ENCODE measurements around the gene UPP1.

Gene UPP1

DNA sequence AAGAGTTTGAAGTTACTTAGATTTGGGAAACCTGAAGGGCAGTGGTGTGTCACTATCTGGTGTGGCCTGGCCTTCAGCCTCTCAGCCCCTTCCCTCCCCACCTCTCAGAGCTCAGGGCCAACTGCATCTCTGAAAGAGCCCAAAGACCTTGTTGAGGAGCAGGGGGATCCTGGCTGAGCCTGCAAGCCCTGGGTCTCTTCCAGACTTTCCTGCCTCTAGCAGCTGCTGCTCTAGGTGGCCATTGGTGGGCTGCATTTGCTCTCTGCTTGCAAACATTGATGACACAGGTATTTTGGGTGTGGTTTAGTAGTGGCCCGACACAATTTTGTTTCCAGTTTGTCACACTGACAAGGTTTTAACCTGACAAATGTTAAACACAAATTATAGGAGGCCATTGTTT, 3.1 kb upstream of the UPP1 start:
- DNase-seq (ENCODE audit: low spot score), result no peak

DNA sequence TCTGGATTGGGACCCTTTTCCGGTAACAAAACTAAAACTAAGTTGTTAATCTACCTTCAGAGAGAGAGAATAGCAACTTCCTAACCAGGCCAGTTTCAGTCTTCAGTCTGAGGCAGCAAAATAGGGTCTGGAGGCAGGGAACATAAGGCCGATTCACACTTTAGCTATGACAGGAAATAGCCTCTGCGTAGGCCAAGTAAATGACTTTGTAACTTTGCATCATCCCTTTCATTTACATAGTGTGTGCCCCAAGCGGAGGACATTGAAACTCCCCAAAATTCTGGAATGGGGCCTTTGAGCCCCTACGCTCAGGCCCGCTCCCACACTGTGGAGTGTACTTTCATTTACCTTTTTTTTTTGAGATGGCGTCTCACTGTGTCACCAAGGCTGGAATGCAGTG, 1.7 kb upstream of the UPP1 start:
- no peak for DNase-seq (ENCODE audit: low spot score)

DNA sequence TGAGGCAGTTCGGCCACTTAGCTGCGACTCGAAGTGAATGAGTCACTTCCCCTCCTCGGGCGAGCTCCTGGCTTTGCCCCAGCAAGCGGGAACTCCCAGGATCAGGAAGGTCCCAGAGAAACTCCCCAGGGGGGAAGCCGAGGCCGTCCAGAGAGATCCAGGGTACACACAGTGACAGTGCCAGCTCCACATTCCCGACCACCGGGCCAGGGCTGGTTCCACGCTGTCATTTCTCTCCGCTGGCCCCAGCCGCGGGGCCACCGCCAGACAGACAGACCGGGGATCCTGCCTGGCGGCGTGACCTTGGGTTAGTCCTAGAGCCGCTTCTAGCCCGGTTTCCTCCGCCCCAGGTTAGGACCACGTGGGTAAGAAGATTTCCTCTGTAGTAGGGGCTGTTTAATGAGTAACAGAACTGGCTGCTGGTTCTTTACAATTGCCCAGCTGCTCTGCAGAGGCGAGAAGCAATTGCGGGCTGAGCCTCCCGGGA, 463 bp upstream of the UPP1 start:
- DNase-seq (ENCODE audit: low spot score), result peak; percentile 86

DNA sequence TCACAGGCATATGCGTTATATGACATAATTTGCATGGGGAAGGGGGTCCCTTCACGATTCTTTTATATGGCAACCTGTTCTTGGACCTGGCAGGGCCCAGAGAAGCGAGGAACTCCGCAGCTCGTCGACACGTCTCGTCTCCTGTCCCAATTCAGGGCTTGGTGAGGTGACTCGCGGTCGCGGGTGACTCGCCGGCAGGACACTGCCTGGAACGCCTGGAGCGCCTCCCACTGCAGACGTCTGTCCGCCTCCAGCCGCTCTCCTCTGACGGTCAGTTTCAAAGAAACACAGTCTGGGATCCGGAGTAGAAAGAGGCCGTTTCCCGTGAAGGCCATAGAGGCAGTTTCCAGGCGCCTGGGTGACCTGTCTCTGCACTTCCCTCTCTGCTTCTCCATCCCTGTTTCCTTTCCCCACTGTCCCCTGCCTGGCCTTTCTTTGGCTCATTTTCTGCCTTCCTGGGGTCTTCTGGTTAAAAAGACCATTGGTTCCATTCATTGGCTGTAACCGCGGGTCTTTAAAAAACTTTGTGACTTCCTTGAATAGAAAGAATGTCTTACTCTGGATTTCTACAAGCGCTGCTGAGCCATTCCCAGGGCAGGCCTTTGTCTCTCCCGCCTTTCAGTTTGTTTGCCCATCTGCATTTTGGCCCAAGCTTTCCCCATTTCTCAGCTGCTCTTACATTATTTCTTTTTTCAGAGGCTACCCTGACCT, 1.2 kb downstream of the UPP1 start:
- DNase-seq (ENCODE audit: low spot score), result no peak

DNA sequence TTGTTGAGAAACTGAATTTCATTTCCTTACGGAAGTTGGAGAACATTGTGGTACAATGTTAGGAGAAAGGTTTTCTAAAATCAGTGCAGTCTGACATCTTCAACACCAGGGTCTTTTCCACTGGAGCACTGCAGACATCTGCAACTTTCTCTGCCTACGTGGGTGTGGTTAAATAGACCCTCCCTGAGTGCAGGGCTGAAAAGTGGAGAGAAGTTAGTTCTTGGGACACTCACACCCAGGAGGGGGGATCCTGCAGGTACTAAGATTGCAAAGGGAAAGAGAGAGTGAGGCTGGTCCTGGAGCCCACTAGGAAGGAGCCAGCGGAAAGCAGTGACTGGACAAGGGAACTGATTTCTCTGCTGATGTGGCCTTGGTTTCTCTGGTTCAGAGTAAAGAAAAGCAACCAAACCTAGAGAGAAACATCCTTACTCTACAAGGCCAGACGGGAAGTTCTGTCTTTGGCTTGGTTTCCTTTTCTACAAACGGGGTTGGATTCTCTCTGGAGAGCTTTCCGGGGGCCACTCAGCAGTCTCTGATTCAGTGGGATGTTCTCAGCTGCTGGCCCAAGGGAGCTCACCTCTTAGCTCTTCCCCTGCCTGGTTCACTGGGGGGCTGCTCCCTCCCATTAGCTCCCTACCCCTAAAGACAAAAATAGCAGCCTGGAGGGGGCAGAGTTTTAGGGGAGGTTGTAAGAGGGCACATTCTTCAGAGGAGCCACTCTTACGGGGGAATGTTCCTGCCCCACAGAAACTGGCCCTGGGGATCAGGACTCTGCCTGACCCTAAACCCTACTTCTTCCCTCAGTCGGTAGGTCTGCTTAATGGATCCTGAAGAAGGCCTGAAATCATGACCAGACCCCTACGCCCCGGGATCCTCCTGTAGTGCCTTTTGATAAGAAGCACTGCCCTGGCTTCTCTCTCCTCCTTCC, 2.7 kb downstream of the UPP1 start:
- no peak for DNase-seq (ENCODE audit: low spot score)

DNA sequence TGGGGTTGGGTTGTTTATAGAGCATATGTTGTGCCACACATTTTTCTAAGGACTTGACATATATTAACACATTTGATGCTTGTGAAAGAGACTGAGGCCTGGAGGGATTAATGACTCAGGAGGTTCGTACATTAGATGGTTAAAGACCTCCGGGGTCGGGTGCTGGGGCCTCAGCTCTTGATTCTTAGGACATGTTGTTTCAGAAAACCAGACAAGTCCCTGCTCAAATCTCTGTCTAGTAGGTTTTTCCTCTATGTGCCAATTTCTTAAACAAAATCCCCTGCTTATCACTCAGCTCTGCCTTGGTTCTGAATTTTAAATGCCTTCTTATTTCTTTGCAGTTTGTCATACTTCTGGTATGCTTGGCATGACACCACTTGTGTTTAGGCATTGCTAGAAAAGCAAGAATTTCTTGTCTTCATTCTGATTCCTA, 5.8 kb downstream of the UPP1 start:
- no peak for DNase-seq (ENCODE audit: low spot score)

DNA sequence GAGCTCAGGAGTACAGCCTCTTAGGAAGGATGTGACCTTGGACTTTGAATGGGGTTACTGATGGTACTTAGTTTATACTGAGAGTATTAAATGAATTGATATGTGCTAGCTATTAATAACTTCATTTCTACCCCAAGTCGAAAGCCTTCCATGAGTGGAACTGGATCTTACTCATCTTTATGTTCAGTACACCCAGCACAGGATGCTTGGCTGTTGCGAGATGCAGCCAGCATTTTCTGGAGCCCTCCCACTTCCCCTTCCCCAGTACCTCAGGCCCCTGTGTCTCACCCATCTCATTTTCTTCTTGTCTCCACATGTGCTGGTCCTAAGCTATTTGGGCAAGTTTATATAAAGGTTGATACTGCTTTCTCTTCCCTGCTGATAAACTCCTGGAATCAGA, 7.2 kb downstream of the UPP1 start:
- DNase-seq (ENCODE audit: low spot score), result no peak

DNA sequence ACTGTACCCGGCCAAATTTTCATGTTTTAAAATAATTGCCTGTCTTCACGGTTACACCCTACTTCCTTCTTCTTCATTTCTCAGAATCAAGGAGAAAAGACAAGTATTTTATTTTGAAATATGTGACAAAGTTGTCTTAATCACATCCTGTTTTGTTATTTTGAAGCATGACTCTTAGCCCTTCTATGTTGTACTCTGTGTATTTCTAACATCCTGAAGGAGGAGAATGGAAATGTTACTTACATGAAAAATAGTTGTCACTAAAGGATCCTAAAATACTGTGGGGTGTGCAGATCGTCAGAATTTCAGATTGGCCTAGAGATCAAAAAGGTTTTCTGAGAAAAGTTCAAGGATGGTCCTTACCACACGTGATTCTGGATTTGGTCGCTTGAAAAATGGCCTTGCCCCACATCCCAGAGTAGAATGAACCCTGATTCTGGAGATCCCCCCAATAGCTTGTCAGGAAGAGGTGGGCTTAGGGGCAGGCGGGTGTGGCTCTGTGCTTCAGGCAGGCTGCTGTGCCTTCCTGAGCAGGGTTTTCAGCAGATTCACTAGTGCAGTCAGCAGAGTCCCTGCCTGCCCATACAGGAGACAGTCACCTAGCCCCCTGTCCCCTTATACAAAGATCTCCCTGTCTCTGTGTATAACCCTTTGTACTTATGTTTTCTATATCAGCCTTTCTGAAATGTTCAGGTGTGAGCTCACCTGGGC, 8.6 kb downstream of the UPP1 start:
- no peak for DNase-seq (ENCODE audit: low spot score)

DNA sequence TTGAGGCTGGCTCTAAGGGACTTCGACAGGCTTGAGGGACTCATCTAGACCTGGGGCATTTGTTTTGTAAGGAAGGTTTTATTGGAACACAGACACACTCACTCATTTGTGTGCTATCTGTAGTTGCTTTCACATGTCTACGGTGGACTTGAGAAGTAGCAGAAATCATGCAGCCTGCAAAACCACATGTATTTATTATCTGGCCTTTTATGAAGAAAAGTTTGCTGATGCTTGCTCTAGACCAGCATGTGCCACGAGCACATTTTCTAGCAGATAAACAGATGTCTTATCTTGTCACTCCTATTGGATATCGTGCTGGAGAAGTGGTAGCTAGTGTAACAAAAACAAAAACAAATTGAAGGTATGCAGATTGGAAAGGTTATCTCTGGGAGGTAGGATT, 9.8 kb downstream of the UPP1 start:
- DNase-seq (ENCODE audit: low spot score), result no peak

DNA sequence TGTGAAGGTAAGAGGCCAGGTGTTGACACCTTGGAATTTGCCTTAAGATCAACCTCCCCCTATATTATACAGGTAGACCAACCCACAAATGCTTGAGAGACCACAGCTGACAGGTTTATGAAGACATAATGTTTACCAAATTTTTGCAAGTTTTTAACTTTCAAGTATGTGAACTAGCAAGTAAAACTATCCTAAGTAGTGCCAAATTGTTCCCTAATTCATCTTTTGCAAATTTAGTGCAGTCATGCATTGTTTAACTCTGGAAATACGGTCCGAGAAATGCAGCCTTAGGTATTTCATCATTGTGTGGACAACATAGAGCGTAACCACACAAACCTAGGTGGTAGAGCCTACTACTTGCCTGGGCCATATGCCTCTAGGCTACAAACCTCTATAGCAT, 10.7 kb downstream of the UPP1 start:
- DNase-seq (ENCODE audit: low spot score), result no peak

DNA sequence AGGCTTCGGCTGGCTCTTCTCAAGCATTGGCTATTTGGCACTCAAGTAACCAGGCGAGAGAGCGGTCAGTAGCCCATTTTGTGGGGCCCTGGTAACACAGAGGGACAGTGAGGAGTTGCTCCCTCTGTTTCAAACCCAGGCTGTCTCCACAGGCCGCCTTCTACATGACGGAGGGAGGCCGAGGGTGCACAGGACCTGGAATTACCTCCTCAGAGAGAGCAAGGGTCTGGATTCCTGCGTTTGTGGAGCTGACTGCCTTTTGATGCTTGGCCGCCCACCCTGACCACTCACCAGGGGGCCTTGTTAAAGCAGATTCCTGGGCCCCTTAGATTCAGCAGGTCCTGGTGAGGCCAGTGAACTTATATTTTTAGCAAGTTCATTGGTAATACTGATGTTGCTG, 12.3 kb downstream of the UPP1 start:
- no peak for DNase-seq (ENCODE audit: low spot score)

DNA sequence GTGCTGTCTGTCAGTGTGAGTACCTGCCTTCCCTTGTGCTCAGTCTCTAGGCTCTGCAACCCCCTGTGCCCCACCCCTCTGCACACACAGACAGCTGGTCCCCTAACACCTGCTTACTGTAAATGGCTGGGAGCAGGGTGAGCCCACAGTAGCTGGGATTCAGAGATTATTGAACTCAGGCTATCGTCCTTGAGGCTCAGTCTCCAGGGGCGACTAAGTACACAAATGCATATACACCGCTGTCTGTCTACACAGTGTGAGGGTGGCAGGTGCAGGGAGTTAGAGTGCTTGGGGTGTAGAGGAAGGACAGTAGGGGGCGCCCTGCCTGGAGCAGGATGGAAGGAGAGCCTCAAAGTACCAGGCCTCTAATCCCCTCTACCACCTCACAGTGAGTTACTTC, 12.9 kb downstream of the UPP1 start:
- DNase-seq (ENCODE audit: low spot score), result no peak

DNA sequence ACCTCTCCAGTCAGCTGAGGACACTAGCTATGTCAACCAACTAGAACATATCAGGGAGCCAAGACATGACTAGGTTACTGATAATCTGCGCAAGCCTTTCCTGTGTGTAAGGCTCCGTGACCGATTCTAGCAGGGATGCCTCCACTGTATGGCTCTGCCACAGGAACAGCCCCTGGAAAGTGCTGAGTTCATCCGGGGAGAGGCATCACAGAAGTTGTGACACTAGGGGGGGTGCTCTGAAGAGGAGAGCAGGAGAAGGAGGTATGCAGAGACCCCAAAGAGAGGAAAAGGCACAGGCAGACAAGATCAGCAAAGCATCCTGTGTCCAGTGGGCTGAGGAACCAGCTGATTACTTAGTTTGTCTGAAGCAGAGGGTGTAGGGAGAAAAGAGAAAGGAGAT, 13.5 kb downstream of the UPP1 start:
- no peak for DNase-seq (ENCODE audit: low spot score)

DNA sequence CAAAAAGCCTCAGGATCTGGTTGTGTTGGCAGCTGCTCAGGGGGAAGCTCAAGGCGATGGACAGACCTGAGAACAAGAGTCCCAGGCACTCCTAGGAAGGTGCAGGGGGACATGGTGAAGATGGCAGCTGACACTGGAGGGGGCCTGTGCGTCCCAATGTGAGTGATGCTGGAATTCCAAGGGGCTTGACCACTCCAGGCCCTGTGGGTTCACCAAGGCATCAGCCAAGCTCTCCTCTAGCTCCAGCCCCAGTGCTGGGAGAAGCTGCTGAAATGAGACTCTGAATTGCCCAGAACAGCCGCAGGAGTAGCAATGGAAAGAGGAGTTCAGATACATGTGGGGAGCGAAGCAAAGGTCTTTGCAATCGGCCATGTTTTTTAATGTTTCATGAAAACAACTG, 16.0 kb downstream of the UPP1 start:
- DNase-seq (ENCODE audit: low spot score), result no peak

DNA sequence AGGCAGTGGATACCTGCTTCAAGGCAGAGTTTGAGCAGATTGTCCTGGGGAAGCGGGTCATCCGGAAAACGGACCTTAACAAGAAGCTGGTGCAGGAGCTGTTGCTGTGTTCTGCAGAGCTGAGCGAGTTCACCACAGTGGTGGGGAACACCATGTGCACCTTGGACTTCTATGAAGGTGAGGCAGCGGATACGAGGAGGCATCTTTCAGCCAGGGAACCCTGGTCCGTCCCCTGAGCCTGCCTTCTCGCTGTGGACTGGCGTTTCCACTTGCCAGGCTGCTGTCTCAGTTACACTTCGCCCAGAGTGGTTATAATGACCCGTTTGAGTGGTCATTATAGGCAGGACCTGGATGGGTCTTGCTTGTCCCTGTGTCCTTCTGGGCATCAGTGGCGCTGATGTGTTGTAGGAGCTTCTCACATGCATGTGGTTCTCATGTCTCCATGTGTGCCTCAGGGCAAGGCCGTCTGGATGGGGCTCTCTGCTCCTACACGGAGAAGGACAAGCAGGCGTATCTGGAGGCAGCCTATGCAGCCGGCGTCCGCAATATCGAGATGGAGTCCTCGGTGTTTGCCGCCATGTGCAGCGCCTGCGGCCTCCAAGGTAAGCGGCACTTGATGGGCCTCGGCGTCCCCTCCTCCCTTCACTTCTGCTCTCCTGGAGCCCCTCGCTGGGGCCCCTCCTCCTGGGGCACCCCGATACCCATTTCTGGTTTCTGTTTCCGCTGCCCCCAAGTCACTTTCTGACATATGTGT, 18.0 kb downstream of the UPP1 start:
- no peak for DNase-seq (ENCODE audit: low spot score)

DNA sequence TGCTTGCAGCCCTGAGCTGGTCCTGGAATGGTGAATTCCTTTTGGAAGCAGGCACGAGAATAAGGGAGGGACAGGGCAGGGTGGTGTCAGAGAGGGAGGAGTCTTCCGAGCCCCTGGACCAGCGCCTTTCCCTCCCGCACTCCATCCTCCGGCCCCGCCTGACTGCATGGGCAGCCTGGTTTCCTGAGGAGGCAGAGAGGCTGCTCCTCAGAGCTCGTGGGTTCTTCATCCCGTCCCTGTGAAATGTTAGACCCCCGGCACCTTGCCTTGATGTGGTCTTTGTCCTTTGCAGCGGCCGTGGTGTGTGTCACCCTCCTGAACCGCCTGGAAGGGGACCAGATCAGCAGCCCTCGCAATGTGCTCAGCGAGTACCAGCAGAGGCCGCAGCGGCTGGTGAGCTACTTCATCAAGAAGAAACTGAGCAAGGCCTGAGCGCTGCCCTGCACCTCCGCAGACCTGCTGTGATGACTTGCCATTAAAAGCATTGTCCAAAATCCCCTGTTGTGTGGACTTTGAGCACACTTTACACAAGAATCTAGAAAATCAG, 18.9 kb downstream of the UPP1 start:
- DNase-seq (ENCODE audit: low spot score), result no peak

DNA sequence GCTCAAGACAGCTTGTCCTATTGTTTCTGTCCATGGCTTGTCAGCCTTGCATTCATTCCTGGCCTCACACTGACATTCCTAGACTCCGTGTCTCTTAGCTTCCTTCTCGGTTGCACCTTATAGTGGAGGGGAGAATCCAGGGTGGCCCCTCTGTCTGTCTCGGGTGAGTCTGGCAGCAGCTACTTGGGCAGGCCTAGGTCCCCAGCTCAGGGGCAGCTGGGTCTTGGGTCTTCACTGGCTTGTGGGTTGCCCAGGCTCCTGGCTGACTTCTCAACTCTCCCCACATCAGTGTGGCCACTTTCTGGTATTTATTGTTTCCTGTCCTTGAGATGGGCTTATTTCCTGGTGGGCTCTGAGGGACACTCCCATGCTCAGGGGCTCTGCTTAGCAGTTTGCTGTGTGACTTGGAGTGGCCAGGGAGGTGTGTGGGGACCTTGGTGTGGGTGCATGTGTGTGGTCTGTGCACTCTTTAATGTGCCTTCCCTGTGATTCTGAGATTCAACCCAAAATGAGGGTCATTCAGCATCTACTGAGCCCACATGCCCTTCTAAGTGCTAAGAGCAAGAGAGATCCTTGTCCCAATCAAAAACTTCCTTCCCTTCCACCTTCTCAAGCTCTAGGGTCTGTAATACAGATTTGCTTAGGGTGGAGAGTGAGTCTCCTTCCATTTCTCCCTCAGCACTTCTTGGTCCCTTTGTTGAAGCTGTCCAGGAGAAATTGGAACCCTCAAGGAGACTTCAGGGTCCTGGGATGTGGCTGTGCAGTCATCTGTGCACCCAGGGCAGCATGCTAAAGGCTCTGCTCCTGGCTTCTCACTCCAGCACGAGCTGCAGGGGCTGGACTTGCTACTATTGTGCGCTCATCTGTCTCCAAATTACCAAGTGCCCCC, 20.1 kb downstream of the UPP1 start:
- no peak for DNase-seq (ENCODE audit: low spot score)

DNA sequence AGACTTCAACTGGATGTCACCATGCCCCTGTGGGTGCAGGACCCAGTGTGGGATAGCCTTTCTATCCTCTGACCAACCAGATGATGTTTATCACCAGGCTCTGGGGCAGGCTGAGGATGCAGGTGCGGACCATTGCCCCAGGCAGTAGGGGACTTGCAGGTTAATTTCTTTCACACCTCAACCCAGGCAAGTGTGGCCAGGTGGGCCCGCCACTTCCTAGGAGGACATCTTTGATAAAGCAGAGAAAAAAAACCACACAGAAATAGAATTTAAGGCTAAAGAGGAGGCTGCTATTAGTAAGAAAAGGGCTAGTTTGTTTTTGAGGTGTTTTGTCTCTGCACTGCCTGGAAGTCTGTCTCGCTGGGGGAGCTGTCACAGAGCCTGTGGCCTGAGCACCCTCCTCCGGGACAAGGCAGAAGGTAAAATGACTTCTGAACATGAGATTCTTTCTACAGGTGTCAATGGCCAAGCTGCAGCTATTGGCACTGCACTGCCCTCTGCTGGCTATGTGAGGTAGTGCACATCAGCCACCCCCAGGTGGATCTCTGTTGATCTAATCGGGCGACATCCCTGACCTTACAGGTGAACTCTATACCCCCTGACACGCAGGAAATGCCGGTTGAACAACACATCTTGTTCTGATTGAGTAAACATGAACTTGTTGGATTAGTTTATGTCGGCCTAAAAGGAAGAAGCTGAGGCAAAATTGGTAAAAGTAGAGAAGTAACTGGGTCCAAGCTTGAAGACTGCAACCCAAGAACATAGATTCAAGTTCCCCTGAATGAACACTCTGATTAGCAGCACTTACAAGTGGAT, 21.0 kb downstream of the UPP1 start:
- peak; percentile 70 for DNase-seq (ENCODE audit: low spot score)

DNA sequence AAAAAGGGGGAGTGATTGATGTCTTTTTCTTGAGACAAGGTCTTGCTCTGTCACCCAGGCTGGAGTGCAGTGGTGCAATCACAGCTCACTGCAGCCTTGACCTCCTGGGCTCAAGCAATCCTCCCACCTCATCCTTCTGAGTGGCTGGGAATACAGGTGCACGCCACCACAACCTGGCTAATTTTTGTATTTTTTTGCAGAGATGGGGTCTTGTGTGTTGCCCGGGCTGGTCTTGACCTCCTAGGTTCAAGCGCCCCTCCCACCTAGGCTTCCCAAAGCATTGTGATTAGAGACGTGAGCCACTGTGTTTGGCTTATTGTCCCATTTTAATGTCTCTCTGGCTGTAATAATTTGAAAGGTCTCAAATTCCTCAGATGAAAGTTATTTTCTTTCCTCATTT, 21.8 kb downstream of the UPP1 start:
- no peak for DNase-seq (ENCODE audit: low spot score)

DNA sequence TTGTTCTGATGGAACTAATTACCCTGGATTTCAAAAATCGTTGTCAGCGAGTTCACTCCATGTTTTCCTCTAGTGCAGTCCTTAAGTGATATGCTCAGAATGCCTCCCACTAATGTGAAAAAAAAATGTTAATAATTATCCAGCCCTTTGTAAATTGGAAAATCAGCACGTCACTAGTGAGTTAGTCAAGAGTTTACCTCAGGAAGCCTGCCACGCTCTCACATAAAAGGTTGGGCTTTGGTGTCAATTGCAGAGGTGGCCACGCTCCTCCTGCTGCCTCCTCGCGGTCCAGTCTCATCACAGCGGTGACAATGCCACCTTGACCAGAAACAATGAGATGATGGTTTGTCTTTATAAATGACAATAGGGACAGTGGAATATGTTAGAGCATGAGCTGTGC, 22.5 kb downstream of the UPP1 start:
- no peak for DNase-seq (ENCODE audit: low spot score)
